ENCODE measurements around the gene CRBN. TPM values are rescaled to one million over a fixed set of nuclear protein-coding genes. Genes with fewer than 3 reads are reported as not detected.

The CRBN gene
- total and polyA plus RNA-seq, 2 donors (not counting 3 experiments of a cell fraction or from before 2014, with no cell fraction given), result 25.2 to 36.1 TPM

- H3K4me2 ChIP-seq (ENCODE audit: insufficient read depth, low read length), result no peak overlapping the region
These were observed 10.5 kb upstream of the CRBN start for GRCh38 chr3:3189961-3190360.

GRCh38 chr3:3189102-3189727 lies 9.7 kb upstream of the CRBN start:
- dilution Hi-C loops (cut with MboI; ENCODE audit: extremely low pct_ligation_motif_present, low sequenced_read_pairs), result no loop called here
- H3K27ac ChIP-seq (ENCODE audit: insufficient read depth, low read depth, low read length), result no peak overlapping the region
- DNase-seq (ENCODE audit: low read depth, low spot score) (no peak), FAIRE-seq (no peak)
- no peaks in the 10 kb centered on the region for H3K9me3 ChIP-seq (replicated peaks; ENCODE audit: control insufficient read depth, insufficient read depth, low read length)
- no TSS peak for BruUV-seq (replicated peaks)
- H3K4me3 ChIP-seq (replicated peaks in 1 of 3; ENCODE audit: insufficient read depth in 1 of 3, low read depth in 1 of 3, low read length in 3 of 3), result no peak overlapping the region
- no peaks in the 10 kb centered on the region for H3K9me1 ChIP-seq (replicated peaks; ENCODE audit: control insufficient read depth, extremely low read depth, insufficient read depth, low read length)
- ChIA-PET POLR2A (no interaction called here), CTCF (interaction anchor here (1.2 kb wide), 1 partner anchor 11 kb away, joined by 8 read pairs; no protein-coding TSS in a partner anchor)
- no peaks in the 10 kb centered on the region for H3K36me3 ChIP-seq (ENCODE audit: control insufficient read depth in 2 of 2, extremely low read depth in 1 of 2, insufficient read depth in 2 of 2, low read length in 2 of 2)
- no peak overlapping the region for H2AFZ ChIP-seq (ENCODE audit: low read depth, low read length)
- no peak overlapping the region for H3K9ac ChIP-seq (replicated peaks; ENCODE audit: extremely low read depth, insufficient read depth, low read length)
- intact Hi-C loops (cut with micrococcal nuclease), result no loop called here
- H3K4me1 ChIP-seq (ENCODE audit: control insufficient read depth, extremely low read depth, insufficient read depth, low read length), result no peaks in the 10 kb centered on the region
- H3K79me2 ChIP-seq (ENCODE audit: control insufficient read depth, insufficient read depth, low read length), result no peaks in the 10 kb centered on the region
- H3K27me3 ChIP-seq (ENCODE audit: control insufficient read depth in 2 of 2, insufficient read depth in 2 of 2, low read length in 2 of 2), result peaks cover 0 to 5% of the 10 kb centered on the region in 2 experiments
- TF ChIP-seq POLR2AphosphoS5 (IDR thresholded peaks at IDR 0.05; ENCODE audit: insufficient read depth, low read depth, low read length), result no peak
- TF ChIP-seq MYC (IDR thresholded peaks at IDR 0.05; ENCODE audit: low read depth, low read length), result no peak
- no peak for TF ChIP-seq MAX (IDR thresholded peaks at IDR 0.05; ENCODE audit: insufficient read depth, insufficient read length)
- TF ChIP-seq EZH2 (IDR thresholded peaks at IDR 0.05; ENCODE audit: borderline replicate concordance, low read depth, low read length, severe bottlenecking), result no peak
- no peaks in the 10 kb centered on the region for H4K20me1 ChIP-seq (replicated peaks; ENCODE audit: control insufficient read depth, extremely low read depth, insufficient read depth, low read length)
- no peak overlapping the region for H3K4me2 ChIP-seq (ENCODE audit: insufficient read depth, low read length)

More at GRCh38 chr3:3189961-3190360, 10.5 kb upstream of the CRBN start:
- no peak overlapping the region for H2AFZ ChIP-seq (ENCODE audit: low read depth, low read length)
- ChIA-PET POLR2A (interaction anchor here (0.5 kb wide), 1 partner anchor 1540 kb away, joined by 9 read pairs; no protein-coding TSS in a partner anchor), CTCF (interaction anchor here (1.2 to 3.1 kb wide), 3 partner anchors 10 to 1082 kb away, joined by 3 to 19 read pairs (median 8); no protein-coding TSS in a partner anchor)
- DNase-seq (ENCODE audit: low read depth, low spot score), result no peak
- BruUV-seq (replicated peaks), result no TSS peak
- no peak for FAIRE-seq
- H3K36me3 ChIP-seq (ENCODE audit: control insufficient read depth in 2 of 2, extremely low read depth in 1 of 2, insufficient read depth in 2 of 2, low read length in 2 of 2), result no peaks in the 10 kb centered on the region
- intact Hi-C loops (cut with micrococcal nuclease) (no loop called here), dilution Hi-C loops (cut with MboI; ENCODE audit: extremely low pct_ligation_motif_present, low sequenced_read_pairs) (no loop called here)
- H3K27ac ChIP-seq (ENCODE audit: insufficient read depth, low read depth, low read length), result no peak overlapping the region
- H4K20me1 ChIP-seq (replicated peaks; ENCODE audit: control insufficient read depth, extremely low read depth, insufficient read depth, low read length), result no peaks in the 10 kb centered on the region
- TF ChIP-seq MYC (IDR thresholded peaks at IDR 0.05; ENCODE audit: low read depth, low read length), result no peak
- no peak for TF ChIP-seq EZH2 (IDR thresholded peaks at IDR 0.05; ENCODE audit: borderline replicate concordance, low read depth, low read length, severe bottlenecking)
- no peak for TF ChIP-seq MAX (IDR thresholded peaks at IDR 0.05; ENCODE audit: insufficient read depth, insufficient read length)
- no peak for TF ChIP-seq GATA2 (IDR thresholded peaks at IDR 0.05; ENCODE audit: insufficient read depth, insufficient read length, low read depth, low read length)
- TF ChIP-seq JUN (IDR thresholded peaks at IDR 0.05; ENCODE audit: borderline replicate concordance, insufficient read depth, insufficient read length, low read depth), result no peak
- no peak overlapping the region for H3K4me3 ChIP-seq (replicated peaks in 1 of 3; ENCODE audit: insufficient read depth in 1 of 3, low read depth in 1 of 3, low read length in 3 of 3)
- H3K79me2 ChIP-seq (ENCODE audit: control insufficient read depth, insufficient read depth, low read length), result no peaks in the 10 kb centered on the region
- H3K27me3 ChIP-seq (ENCODE audit: control insufficient read depth in 2 of 2, insufficient read depth in 2 of 2, low read length in 2 of 2), result peaks cover 0 to 3% of the 10 kb centered on the region in 2 experiments
- H3K9me1 ChIP-seq (replicated peaks; ENCODE audit: control insufficient read depth, extremely low read depth, insufficient read depth, low read length), result no peaks in the 10 kb centered on the region
- H3K9ac ChIP-seq (replicated peaks; ENCODE audit: extremely low read depth, insufficient read depth, low read length), result no peak overlapping the region
- H3K4me1 ChIP-seq (ENCODE audit: control insufficient read depth, extremely low read depth, insufficient read depth, low read length), result no peaks in the 10 kb centered on the region
- H3K9me3 ChIP-seq (replicated peaks; ENCODE audit: control insufficient read depth, insufficient read depth, low read length), result no peaks in the 10 kb centered on the region
